Hematopoietic multipotent progenitor cell treated with erythropoietin and hydrocortisone succinate and interleukin-3 and kit ligand, for 6 days (in vitro differentiated cells): ENCODE data around the gene PLCD3.
A peak's percentile ranks its signal among the peaks of the same experiment; 100 is the strongest.

ENCODE experiments used
- DNase-seq: peaks from one replicate; pipeline ENCODE4 v3.0.0-alpha.2; 2015

The PLCD3 gene

DNA sequence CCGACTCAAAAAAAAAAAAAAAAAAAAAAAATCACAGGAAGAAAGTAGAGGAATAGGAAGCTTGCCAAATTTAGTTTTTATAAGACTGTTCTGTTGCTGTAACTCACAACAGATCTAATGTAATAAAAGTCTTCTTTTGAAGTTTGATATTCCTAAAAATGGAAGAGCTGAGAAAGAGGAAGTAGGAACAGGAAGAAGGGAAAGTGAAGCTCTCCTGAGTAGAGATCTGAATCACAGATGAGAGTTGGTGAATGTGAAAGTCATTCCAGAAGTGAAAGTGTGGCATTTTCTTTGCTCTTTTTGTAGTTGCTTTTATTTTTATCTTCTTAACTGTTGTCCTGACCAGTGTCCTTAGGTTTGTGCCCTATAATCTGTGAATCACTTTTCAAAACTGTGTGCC, 69.1 kb downstream of the PLCD3 start:
- DNase-seq, result peak; percentile 28

DNA sequence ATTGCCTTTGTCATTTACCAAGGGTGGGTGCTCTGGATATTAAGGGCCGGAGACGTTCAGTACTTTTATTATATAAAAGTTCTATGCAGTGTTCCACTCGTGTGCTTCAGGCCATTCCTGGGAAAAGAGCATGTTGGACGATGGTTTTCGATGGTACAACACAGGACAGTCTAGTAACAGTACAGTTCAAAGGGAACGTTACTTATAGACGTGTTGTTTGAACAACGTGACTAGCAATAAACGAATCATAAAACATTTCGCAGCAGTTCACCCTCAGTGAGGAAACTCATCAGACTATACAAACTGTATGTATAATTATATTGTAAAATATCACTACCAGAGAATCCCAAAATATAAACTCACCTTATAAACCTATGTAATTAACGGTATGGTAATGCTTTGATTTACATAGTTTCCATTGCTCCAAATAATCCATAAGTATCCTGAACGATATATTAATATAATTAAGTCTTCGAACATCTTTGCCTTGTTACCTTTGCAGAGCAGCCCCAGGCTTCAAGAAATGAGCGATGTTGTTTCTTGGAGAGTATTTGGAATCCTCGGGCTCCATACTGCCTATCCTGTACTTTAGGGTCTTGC, 70.6 kb downstream of the PLCD3 start:
- no peak for DNase-seq

DNA sequence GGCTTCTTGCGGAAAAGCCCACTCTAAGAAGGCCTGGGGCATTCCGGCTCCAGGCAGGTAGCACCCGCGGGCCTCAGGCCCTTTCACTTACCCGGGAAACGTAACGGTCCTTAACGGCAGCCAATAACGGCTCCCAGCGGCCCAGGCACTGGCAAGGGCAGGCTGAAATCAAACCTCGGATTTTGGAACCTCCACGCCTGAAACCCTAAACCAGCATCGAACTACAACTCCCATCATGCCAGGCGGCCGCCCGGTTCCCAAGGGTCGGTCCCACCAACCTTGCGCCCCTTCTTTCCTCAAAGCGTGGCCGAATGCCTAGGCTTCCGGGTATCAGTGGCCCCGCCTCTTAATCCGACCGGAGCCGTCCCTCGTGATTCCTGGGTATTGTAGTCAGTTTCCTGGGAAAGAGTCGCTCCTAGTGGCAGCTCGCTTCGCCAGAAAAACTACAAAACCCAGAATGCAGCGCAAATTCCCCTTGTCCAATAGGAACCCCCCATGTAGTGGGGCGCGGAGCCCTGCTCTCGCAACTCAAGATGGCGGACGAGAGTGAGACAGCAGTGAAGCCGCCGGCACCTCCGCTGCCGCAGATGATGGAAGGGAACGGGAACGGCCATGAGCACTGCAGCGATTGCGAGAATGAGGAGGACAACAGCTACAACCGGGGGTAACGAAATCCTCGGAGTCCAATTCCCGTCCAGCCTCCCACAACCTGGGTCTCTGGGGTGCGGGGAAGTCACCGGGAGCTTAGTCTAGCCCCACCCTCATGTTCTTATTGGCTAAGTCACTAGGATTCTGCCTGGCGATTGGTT, 71.3 kb downstream of the PLCD3 start, which contains the start of gene NMT1:
Gene NMT1 (plus strand): TSS at position 521 of the 809 bp plus-strand sequence. CDS start 13 bp downstream, at position 534.
- DNase-seq, result peak; percentile 100

DNA sequence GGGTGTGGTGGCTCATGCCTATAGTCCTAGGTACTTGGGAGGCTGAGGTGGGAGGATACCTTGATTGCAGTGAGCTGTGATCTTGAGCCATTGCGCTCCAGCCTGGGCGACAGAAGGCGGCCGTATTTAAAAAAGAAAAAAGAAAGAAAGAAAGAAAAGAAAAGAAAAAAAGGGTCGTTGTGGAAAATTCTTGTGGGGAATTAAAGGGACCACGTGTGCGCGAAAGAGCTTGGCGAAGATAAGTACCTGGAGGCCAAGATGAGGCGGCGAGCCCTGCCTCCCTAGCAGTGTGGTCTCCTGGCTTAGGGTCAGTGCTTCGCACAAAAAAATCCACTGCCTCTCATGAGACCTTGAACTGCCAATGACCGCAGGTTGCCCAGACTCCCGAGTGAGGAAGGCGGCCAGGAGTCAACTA, 71.9 kb downstream of the PLCD3 start:
- no peak for DNase-seq
